GM19372 (cell line): ENCODE data around the gene CTBP2.

ENCODE experiments used
- ATAC-seq: cut with Tn5 transposase; IDR thresholded peaks from one replicate; pipeline ENCODE4 v1.9.1; 2021; ENCODE audit warnings: mild to moderate bottlenecking, low read depth, moderate library complexity; ENCODE audit not compliant: unreplicated experiment

CTBP2 gene

DNA sequence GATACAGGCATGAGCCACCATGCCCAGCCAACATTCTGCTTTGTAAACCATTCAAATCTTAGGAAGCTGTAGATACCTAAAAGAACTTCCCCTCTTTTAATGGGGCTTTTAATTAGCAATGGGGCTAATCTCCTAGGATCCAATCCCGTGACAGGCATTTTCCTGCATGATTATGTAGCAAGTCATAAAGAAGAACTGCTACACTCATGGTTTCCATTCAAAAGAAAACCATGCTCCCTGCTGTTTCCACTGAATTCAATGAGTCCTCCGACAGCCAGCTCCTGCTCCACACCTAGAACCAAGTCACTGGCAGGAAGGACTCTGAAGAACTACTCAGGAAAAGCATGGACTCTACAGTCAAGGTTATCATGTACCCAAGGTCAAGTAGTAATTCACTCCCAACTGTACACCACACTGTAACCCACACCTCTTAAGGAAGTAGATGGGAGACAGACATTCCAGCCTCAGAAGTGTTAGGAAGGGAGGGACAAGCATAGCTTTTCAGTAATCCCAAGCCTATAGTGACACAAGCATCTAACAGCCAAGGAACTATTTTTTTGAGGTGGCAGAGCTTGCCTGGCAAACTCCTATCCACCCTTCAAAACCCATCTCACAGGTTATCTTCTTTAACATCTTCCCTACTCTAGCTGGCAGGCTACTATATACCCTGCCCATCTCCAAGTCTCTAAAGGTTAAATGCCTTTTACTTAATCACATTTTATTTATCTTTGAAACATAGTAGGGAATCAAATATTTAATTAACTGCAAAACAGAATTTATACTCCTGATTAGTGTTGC, 47.5 kb downstream of the CTBP2 start:
- ATAC-seq = no peak

GRCh38 chr10:125111118-125111727, 49.1 kb downstream of the CTBP2 start:
- ATAC-seq = no peak

DNA sequence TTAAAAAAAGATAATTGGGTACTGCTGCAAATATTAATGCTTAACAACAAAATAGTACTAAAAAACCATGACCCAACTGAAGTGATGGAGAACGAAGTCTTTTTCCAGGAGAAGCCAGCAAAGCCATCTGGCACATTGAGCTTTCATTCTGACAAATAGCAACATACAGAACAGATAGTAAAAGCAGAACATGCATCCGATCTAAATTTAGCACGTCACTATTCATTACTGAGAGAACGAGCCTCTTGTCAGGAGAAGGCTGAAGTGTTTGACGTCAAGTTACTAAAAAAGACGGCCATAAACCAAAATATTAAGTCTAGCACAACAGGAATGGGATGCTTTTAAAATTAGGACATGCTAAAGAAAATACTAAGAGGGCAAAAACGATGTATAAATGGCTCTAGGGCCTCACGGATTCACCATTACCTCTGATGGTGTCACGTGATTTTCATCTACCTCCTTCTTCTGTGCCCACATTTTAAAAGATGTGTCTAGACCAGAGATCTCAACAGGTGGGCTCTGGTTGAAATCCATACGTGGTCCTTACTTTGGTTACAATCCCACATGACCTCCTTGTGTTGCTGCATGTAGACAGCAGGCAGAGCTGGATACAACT, 52.3 kb downstream of the CTBP2 start:
- ATAC-seq = no peak

- ATAC-seq = no peak
These were observed 53.0 kb downstream of the CTBP2 start for GRCh38 chr10:125107166-125107949.

- ATAC-seq = no peak
These were observed 53.8 kb downstream of the CTBP2 start for GRCh38 chr10:125106586-125106985.

GRCh38 chr10:125105706-125106255, 54.6 kb downstream of the CTBP2 start:
- ATAC-seq = no peak

GRCh38 chr10:125105155-125105554, 55.2 kb downstream of the CTBP2 start:
- no peak for ATAC-seq

DNA sequence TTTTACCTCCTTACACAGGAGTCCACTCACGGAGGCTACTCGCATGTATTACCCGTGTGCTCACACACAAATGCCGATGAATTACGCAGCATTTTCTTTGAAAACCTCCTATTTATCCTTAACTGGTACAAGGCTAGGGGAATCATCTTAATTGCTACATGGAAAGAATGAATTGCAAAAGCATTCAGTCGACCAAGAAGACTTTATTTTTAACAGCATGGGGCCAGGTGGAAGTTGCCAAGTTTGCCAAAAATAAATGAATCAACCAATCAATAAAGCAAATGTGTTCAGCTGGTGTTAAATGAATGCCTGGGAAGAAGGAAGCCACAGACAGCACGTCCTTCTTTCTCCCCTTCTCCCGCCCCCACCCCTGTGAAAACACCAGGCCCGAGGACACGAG, 55.8 kb downstream of the CTBP2 start:
- ATAC-seq = no peak

GRCh38 chr10:125103924-125104323, 56.4 kb downstream of the CTBP2 start:
- ATAC-seq = no peak

DNA sequence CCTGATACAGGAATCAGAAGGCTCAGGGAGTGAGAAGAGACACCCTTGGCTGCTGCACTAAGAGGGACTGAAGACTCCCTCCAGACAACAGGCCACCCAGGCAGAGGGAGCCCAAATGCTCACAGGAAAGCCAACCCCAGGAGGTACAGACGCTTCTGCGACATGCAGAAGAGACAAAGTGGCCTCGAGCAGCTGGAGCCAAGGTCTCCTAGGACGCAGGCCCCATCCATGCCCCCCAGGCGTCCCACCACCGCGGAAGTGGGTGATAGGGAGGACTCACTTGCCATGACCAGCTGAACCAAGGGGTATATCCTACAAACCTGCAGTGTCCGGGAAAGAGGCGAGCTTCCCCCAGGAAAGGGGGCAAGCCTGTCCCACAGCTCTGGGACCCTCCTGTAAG, 56.9 kb downstream of the CTBP2 start:
- ATAC-seq = no peak

GRCh38 chr10:125102821-125103220, 57.5 kb downstream of the CTBP2 start:
- ATAC-seq = no peak

DNA sequence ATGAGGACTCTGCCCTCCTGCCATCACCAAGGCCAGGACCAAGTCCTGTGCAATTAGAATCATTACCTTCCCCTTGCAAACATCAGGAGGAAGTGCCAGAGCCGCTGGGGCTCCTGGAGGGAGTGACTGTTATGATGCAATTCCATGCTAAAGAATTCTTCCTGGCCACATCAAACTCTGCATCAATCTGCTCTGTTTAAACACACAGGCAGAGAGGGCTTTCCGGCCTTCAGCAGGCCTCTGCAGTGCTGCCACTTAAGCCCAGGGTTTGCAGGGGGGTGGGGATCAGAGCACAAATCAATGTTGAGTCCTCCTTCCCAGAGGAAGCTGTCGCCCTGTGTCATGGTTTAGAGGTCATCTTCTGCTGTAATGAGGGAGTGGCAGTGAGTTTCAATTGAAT, 58.1 kb downstream of the CTBP2 start:
- no peak for ATAC-seq

GRCh38 chr10:125101581-125101980, 58.8 kb downstream of the CTBP2 start:
- no peak for ATAC-seq

GRCh38 chr10:125101049-125101448, 59.3 kb downstream of the CTBP2 start:
- no peak for ATAC-seq

DNA sequence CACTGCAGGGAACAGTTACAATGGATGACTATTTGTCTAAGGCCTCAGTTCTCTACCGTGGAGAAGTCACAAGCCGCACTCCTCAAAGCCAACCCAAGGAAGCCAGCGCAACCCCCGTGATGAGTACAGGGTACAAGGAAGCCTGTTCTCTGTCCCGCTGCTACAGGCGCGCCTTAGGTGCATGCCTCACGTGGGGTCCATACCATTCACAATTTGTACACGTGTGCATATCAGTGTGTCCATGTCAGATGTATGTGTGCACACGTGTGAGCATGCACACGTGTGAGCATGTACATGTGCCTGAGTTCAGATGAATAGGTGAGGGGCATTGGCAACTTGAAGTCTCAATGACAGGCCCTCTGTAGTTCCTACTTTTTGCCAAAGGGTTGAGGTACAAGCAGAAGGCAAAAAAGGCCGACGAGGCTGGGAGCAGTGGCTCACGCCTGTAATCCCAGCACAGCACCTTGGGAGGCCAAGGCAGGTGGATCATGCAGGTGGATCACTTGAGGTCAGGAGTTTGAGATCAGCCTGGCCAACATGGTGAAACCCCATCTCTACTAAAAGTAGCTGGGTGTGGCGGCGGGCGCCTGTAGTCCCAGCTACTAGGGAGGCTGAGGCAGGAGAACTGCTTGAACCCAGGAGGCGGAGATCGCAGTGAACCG, 62.8 kb downstream of the CTBP2 start:
- ATAC-seq = no peak

- ATAC-seq = no peak
These were observed 63.4 kb downstream of the CTBP2 start for GRCh38 chr10:125096975-125097374.

GRCh38 chr10:125096371-125096770, 64.0 kb downstream of the CTBP2 start:
- ATAC-seq = no peak

DNA sequence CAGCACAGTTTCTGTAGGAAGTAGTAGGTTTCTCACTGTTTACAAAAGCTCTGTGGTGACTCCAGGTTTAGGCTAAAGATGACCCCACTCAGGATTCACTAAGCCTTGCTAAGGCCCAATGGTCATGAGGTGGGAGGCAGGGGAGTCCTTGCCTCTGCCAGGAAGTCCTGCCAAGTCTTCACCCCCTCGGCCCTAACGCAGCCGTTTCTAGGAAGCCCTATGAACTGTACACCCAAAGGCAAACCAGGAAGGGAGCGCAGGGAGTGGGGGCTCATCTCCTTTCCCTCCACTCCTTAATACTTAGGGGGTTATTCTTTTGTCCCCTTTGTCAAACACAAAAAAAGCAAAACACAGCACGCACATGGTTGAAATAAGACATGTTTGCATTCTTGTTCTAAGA, 64.6 kb downstream of the CTBP2 start:
- ATAC-seq = no peak

GRCh38 chr10:125095228-125095627, 65.1 kb downstream of the CTBP2 start:
- ATAC-seq = no peak

- ATAC-seq = no peak
These were observed 65.6 kb downstream of the CTBP2 start for GRCh38 chr10:125094806-125095205.
